Lower leg skin (tissue), 4 donors: ENCODE data around the gene TAF10. TPM values are rescaled to one million over a fixed set of nuclear protein-coding genes. Genes with fewer than 3 reads are reported as not detected.

Source experiments
- DNase-seq, 2 donors: peaks; one replicate each; pipeline ENCODE4 v3.0.0-alpha.2; 2019; ENCODE audit warnings: low spot score in 2 of 2
- H3K4me3 ChIP-seq: fragments of 200-600 bp; sonication (generic); 2 replicates; pipeline ENCODE4 v1.5.1; 2017; ENCODE audit warnings: mild to moderate bottlenecking, low read depth; ENCODE audit not compliant: poor library complexity, severe bottlenecking
- POLR2A ChIP-seq, 2 donors: fragments of 450-650 bp; IDR thresholded peaks; one replicate each; pipeline ENCODE4 v1.6.1; 2016 to 2017; ENCODE audit warnings: antibody characterized with exemption in 2 of 2, mild to moderate bottlenecking in 1 of 2, moderate library complexity in 1 of 2
- WGBS, 2 donors: methylation state at CpG; one replicate each; pipeline ENCODE4 v1.1.5; 2018; 5-methylcytosine and 5-hydroxymethylcytosine counted together
- intact Hi-C: fragments of 100-400 bp; cut with DNase I; formaldehyde crosslinking; loops from one replicate; pipeline ENCODE4 v1.15.0; 2023; ENCODE audit warnings: low total_unique reads
- total RNA-seq, 4 donors: library from RNA; depleted of rRNA; stranded (reverse); fragments of >200 nt; gene quantifications; one replicate each; pipeline ENCODE4 v1.1.0, GENCODE V29; 2016
- TF ChIP-seq, protein P1 (sequence below), 3 donors: fragments of 450-650 bp; IDR thresholded peaks; one replicate each; pipeline ENCODE4 v1.5.1; 2016; ENCODE audit warnings: antibody characterized with exemption in 3 of 3, mild to moderate bottlenecking in 3 of 3, moderate library complexity in 2 of 3

The TAF10 gene
- total RNA-seq, 4 donors from 2014 or later: 41.1 to 105 (median 61.8) TPM

DNA sequence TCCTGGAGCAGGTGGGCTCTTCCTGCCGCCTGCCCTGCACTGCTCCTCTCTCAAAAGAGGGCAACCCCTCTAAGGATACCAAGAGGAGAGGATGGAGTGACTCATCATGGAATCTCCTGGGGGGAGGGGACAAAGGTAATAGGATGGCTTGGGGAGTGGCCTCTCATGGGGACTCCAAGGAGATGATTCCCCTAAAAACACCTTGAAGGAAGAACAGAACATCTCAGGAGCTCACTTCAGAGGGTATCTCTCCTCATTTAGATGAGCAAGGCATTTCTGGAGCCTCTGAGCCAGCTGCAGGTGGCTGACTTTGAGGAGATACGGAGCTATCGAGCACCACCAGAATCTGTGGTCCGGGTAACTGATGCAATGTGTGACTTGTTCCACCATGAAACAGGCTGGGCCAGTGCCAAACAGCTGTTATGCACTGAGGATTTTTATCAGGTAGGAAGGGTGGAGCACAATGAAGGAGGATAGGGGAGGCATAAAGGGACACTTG is 48.8 kb downstream of the TAF10 start:
- DNase-seq: no peak
- WGBS, 2 donors: 87 to 95% methylated on average over 4 of the region's 4 CpGs
- intact Hi-C loops: no loop called here

DNA sequence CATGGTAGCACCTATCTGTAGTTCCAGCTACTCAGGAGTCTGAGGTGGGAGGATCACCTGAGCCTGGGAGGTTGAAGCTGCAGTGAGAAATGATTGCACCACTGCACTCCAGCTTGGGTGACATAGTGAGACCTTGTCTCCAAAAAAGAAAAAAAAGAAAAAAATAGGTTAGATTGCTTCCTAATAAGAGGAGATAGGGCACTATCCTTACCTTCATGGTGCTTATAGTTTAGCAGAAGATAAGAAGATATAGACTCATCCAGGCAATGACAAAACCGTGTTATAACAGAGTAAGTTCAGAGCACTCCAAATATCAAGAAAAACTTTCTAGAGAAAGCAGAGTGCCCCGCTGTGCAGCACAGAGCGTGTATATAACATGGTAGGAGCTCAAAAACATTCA is 50.7 kb downstream of the TAF10 start:
- no peak overlapping the region for H3K4me3 ChIP-seq
- no peak for TF ChIP-seq POLR2A (IDR thresholded peaks at IDR 0.05)
- TF ChIP-seq, protein P1, sequence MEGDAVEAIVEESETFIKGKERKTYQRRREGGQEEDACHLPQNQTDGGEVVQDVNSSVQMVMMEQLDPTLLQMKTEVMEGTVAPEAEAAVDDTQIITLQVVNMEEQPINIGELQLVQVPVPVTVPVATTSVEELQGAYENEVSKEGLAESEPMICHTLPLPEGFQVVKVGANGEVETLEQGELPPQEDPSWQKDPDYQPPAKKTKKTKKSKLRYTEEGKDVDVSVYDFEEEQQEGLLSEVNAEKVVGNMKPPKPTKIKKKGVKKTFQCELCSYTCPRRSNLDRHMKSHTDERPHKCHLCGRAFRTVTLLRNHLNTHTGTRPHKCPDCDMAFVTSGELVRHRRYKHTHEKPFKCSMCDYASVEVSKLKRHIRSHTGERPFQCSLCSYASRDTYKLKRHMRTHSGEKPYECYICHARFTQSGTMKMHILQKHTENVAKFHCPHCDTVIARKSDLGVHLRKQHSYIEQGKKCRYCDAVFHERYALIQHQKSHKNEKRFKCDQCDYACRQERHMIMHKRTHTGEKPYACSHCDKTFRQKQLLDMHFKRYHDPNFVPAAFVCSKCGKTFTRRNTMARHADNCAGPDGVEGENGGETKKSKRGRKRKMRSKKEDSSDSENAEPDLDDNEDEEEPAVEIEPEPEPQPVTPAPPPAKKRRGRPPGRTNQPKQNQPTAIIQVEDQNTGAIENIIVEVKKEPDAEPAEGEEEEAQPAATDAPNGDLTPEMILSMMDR (IDR thresholded peaks at IDR 0.05): no peak
- no peak for DNase-seq
- 93 to 98% methylated on average over 3 of the region's 3 CpGs for WGBS, 2 donors
- intact Hi-C loops: no loop called here

More for the DNA sequence above, 48.8 kb downstream of the TAF10 start:
- H3K4me3 ChIP-seq: no peak overlapping the region
- TF ChIP-seq POLR2A (IDR thresholded peaks at IDR 0.05): no peak
- TF ChIP-seq, protein P1 (IDR thresholded peaks at IDR 0.05): no peak

Other genes with a start within 250 kb of the TAF10 start
- 10 to 100 TPM; 49.2 to 91.6 (median 63.6) TPM for gene SMPD1, start 221.7 kb downstream of the TAF10 start, total RNA-seq
- 10 to 100 TPM; 19.7 to 23.4 (median 20.2) TPM for gene APBB1, start 193.1 kb downstream of the TAF10 start, total RNA-seq
- 1 to 10 TPM in 3 of 4 donors, under 1 TPM in 1; 0.42 to 1.2 (median 1.1) TPM for gene HPX, start 171.2 kb downstream of the TAF10 start, total RNA-seq
- gene TRIM3, start 138.3 kb downstream of the TAF10 start, total RNA-seq: 10 to 100 TPM; 19.2 to 24.1 (median 22.4) TPM
- 10 to 100 TPM; 56.6 to 77.5 (median 63.9) TPM for gene ARFIP2, start 130.9 kb downstream of the TAF10 start, total RNA-seq
- gene TIMM10B, start 130.7 kb downstream of the TAF10 start, total RNA-seq: 10 to 100 TPM; 20.1 to 28.0 (median 21.9) TPM
- 10 to 100 TPM in 2 of 4 donors, 1 to 10 TPM in 2; 5.9 to 13.6 (median 8.4) TPM for gene DNHD1, start 114.9 kb downstream of the TAF10 start, total RNA-seq
- gene RRP8, start 8.6 kb downstream of the TAF10 start, total RNA-seq: 10 to 100 TPM; 14.9 to 22.7 (median 18.0) TPM
- 10 to 100 TPM; 68.1 to 91.0 (median 74.8) TPM for gene ILK, start 8.4 kb downstream of the TAF10 start, total RNA-seq
- gene TPP1, start 7.2 kb upstream of the TAF10 start, total RNA-seq: 10 to 100 TPM; 49.6 to 65.3 (median 57.9) TPM
- gene DCHS1, start 43.6 kb upstream of the TAF10 start, total RNA-seq: 1 to 10 TPM; 4.0 to 9.0 (median 5.4) TPM
- gene MRPL17, start 71.1 kb upstream of the TAF10 start, total RNA-seq: 100 to 1,000 TPM in 1 of 4 donors, 10 to 100 TPM in 3; 16.8 to 115 (median 30.5) TPM
- gene OR2AG2, start 159.8 kb upstream of the TAF10 start, total RNA-seq: not detected
- not detected for gene OR2AG1, start 170.8 kb upstream of the TAF10 start, total RNA-seq
- not detected for gene OR6A2, start 187.5 kb upstream of the TAF10 start, total RNA-seq
- gene OR10A5, start 233.5 kb upstream of the TAF10 start, total RNA-seq: not detected